HG03039 (cell line): ENCODE results near the gene PPM1H.

Experiments used
- ATAC-seq: cut with Tn5 transposase; IDR thresholded peaks from one replicate; pipeline ENCODE4 v1.9.1; 2021; ENCODE audit warnings: mild to moderate bottlenecking, moderate library complexity; ENCODE audit not compliant: unreplicated experiment

PPM1H gene

DNA sequence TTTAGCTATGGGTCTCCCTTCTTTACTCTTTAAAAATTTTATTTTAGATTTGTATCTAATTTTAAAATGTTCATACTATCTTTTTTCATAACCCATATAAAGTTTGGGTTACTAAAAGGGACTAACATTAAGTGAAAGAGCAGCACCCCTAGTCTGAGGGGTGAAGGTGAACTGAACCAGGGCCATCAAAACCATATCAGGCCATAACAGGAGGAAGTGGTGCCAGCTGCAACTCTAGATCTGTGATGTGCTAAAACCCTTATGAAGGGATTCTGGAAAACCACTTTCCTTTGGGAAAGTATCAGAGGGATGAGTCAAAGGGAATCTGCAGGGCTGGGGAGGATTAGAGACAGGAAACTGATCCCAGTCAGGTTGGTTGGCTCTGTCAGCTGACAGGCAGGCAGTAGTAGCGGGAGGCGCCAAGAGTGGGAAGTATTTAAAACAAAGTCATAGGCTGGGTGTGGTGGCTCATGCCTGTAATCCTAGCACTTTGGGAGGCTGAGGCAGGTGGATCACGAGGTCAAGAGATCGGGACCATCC, 162.5 kb downstream of the PPM1H start:
- ATAC-seq, result no peak

DNA sequence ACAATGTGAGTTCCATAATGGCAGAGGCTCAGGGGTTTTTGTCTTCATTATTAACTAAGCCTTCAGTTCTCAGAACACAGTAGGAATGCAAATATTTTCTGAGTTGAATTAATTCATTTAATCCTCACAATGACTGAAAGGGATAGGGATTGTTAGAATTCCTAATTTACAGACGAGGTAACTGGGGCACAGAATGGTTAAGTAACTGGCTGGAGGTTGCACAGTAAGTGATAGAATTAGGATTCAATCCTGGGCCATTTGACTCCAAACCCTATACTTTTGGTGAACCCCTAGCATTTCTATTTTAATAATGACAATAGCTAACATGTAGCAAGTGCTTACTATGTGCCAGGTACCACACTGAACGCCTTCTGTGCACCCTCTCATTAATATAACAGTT, 163.1 kb downstream of the PPM1H start:
- no peak for ATAC-seq

DNA sequence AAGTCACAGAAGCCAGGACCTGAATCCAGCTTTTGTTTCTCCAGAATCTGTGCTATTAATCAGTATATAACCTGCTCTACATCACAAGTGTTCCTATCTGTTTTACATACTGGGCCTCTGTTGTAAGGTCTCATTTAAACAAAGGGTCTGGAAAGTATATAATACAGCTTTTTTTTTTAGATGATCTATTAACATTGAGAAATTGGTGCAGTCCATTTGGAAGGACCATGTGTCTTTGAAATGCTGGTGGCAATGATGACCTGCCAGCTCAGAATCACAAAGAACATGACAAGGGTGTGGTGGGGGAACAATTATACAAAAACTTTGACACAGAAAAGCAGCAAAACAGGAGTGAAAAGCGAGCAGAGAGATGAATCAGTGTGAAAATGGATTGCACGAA, 164.6 kb downstream of the PPM1H start:
- ATAC-seq, result no peak

DNA sequence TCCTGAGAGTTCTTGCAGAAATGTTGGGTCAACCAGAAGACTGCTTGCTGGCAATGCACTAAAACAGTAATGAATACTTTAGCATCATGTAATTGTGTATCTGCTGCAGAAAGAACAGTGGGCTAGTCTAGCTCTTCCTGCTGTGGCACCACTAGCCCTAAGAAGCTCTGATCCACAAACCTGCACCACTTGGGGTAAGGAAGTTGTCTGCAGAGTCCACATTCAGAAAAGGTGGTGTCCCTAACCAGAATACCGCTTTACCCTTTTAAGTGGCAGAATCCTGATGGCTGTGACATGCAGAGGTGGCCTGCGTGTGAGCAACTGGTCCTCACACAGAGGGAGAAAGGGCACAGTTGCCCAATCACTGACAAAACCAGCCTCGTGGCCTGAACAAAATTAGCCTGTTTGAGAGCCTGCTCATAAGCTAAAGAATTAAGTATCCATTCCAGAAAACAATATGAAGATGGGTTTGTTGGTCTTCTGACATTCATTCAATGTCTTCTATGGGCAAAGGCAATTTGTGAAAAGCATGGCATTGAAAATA, 165.8 kb downstream of the PPM1H start:
- ATAC-seq, result no peak

DNA sequence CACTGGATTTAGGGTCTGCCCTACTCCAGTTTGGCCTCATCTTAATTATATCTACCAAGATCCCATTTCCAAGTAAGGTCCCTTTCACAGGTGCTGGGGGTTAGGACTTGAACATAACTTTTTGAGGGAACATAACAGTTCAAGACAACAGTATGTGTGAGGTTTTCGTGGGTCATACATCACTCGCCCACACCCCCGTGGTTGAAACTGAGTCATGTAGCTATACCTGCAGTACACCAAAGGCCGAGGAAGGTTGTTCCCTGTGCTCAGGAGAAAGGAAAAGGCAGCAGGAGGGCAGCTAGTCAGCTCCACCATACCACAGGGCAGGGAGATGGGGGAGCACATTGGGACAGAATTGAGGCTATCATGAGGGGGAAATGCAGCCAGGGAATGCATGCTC, 167.0 kb downstream of the PPM1H start:
- no peak for ATAC-seq

GRCh38 chr12:62767496-62767895, 167.5 kb downstream of the PPM1H start:
- ATAC-seq, result no peak

GRCh38 chr12:62766496-62766895, 168.5 kb downstream of the PPM1H start:
- no peak for ATAC-seq

- no peak for ATAC-seq
These were observed 170.9 kb downstream of the PPM1H start for GRCh38 chr12:62763861-62764645.

DNA sequence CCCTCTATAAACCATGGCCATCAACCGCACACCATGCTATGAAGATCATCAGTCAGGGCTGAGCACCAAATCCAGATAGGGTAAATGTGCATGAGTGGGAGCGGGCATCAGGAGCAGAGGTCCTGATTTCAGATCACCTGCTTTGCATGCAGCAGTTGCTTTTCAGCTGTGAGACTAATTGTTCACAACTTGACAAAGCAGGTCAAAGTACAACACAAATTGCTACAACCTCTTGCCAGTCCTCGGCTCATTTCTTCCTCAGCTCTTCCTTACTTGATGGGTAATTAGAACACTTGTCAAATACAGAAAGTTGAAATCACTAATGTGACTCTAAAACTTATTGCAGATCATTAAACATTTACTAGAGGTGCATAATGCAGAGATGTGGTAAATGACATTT, 171.6 kb downstream of the PPM1H start:
- ATAC-seq, result no peak

DNA sequence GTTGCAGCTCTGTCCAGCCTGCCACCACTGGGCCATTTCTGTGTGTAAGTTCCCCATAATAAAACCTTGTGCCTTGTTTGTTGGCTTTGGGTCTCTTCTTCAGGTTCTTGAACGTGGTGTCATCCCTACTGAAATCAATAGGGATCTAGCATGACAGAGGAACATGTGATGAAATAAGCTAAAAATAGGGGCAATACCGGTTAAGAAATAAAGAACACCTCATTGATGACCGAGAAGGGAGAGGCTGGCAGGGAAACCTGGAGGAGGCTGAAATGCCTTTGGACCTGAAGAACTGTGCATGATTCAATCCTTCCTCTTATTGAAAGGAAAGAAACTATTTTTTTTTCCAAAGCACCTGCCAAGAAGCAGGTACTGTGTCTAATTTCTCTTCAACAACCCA, 172.3 kb downstream of the PPM1H start:
- no peak for ATAC-seq

- no peak for ATAC-seq
These were observed 173.3 kb downstream of the PPM1H start for GRCh38 chr12:62761658-62762057.

DNA sequence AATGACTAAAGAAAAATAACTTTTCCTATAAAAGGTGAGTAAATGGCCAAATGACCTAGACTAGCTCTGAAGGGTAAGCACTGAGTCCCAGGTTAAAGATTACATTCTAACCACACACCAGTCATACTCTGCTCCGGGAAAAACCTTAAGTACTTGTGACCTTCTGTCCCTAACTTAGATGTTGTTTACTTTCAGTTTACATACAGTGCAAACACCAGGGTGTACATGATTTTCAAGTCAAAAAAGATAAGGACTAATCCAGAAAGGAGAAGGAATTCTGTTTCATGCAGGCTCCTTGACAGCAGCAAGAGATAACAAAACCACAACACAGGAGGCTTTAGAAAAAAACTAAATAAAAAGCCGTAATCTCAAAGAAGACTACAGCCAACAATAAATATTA, 174.2 kb downstream of the PPM1H start:
- peak; percentile 98 for ATAC-seq

GRCh38 chr12:62760341-62760740, 174.6 kb downstream of the PPM1H start:
- peak; percentile 26 for ATAC-seq

DNA sequence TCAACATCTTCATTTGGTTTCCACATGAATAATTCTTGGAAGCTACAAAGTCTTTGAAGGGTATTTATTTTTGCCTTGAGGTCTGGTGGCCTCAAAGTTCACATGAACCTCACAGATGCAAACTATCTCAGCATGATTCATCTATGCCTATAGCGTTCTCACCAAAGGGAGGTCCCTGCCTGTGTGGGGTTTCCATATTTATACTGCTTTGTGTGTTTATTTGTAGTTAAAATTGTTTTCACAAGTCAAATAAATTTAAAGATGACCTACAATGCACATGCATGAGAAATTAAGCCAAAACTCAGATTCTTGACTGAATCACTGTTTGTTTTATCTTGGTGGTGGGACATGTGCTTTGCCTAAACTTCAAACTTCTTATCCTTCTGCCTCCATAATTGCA, 176.7 kb downstream of the PPM1H start:
- ATAC-seq, result no peak

- ATAC-seq, result no peak
These were observed 177.9 kb downstream of the PPM1H start for GRCh38 chr12:62757048-62757447.

- no peak for ATAC-seq
These were observed 180.2 kb downstream of the PPM1H start for GRCh38 chr12:62754706-62755105.

GRCh38 chr12:62751810-62752155, 183.2 kb downstream of the PPM1H start:
- no peak for ATAC-seq

- no peak for ATAC-seq
These were observed 183.8 kb downstream of the PPM1H start for GRCh38 chr12:62750941-62751809.

- no peak for ATAC-seq
These were observed 185.4 kb downstream of the PPM1H start for GRCh38 chr12:62749586-62749985.

DNA sequence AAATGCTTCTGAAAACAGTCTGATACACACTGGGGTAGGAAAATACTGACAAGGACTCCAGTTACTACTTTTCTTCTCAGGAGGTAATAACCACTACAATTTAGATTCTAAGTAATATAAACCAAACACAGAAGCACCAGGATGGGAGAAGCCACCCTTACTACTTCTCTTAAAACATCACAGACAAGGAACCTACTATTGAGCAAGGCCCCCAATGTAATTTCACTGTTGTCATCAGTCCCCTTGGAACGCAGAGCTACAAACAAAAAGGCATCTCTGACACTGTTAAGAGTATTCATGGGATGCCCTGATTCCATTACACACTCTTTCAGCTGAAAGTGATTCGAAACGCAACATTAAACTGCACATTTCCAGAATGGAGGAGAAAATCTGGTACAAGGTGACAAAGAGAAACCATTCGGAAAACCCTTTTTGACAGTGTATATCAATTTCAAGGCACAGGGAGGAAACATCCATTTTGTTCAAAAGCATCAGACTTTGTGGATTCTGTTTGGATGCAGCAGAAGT, 185.9 kb downstream of the PPM1H start:
- no peak for ATAC-seq

DNA sequence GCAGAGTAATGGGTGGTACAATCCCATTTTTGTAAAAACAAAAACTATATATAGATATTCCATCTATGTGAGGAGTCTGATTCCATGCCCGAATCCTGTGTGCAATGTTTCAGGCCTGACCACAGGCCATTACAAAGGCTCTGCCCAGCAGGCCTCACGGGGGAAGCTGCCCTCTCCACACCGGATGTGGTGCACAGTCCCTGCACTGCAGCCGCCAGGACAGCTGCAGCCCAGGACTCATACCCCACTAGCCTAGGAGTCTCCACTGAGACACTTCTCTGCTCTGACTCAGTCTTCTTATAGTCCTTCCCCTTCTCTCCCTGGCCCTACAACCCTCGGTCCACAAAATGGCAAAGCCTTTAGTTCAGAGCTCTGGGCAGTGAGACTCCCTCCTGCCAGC, 190.4 kb downstream of the PPM1H start:
- ATAC-seq, result peak; percentile 58
